Testis (tissue), 3 donors: ENCODE results near the gene ARSD. TPM values are rescaled to one million over a fixed set of nuclear protein-coding genes. Genes with fewer than 3 reads are reported as not detected.

ENCODE experiments used
- DNase-seq: peaks from one replicate; pipeline ENCODE4 v3.0.0-alpha.2; 2019
- H3K27ac ChIP-seq, 2 donors: fragments of 200-600 bp; sonication (generic); one replicate each; pipeline ENCODE4 v1.5.1; 2019
- H3K27me3 ChIP-seq: fragments of 200-600 bp; sonication (generic); one replicate; pipeline ENCODE4 v1.5.1; 2019
- H3K36me3 ChIP-seq: fragments of 200-600 bp; sonication (generic); one replicate; pipeline ENCODE4 v1.5.1; 2017; ENCODE audit warnings: low read depth; ENCODE audit errors: missing control alignments
- H3K4me1 ChIP-seq: fragments of 200-600 bp; sonication (generic); one replicate; pipeline ENCODE4 v1.5.1; 2019
- H3K4me3 ChIP-seq, 2 donors: fragments of 200-600 bp; sonication (generic); one replicate each; pipeline ENCODE4 v1.5.1; 2017 to 2019
- H3K9me3 ChIP-seq: fragments of 200-600 bp; sonication (generic); one replicate; pipeline ENCODE4 v1.5.1; 2017
- POLR2A ChIP-seq: fragments of 450-650 bp; IDR thresholded peaks from one replicate; pipeline ENCODE4 v1.6.1; 2017; ENCODE audit warnings: antibody characterized with exemption, mild to moderate bottlenecking, moderate library complexity
- WGBS, 2 donors: methylation state at CpG; one replicate each; pipeline ENCODE4 v1.1.5; 2018; 5-methylcytosine and 5-hydroxymethylcytosine counted together
- intact Hi-C: fragments of 100-400 bp; cut with DNase I; formaldehyde crosslinking; loops from one replicate; pipeline ENCODE4 v1.15.1; 2023; ENCODE audit warnings: low total_unique reads
- polyA plus RNA-seq: library from polyadenylated mRNA; stranded (reverse); fragments of 350-450 nt; fragmentation: Illumina TruSeq; extraction: RNeasy Lipid Tissue Mini Kit (QIAGEN cat#74804); gene quantifications from one replicate; pipeline ENCODE4 v1.2.3, GENCODE V29; 2014; ENCODE audit warnings: low read depth, low replicate concordance; ENCODE audit not compliant: insufficient read depth
- total RNA-seq, 2 donors: library from RNA; depleted of rRNA; stranded (reverse); fragments of >200 nt; gene quantifications; one replicate each; pipeline ENCODE4 v1.2.3, GENCODE V29; 2016
- TF ChIP-seq, protein P1 (sequence below), 3 experiments: fragments of 450-650 bp in 2 of 3; fragments of 200-600 bp in 1 of 3; sonication (generic) in 1 of 3; IDR thresholded peaks; one replicate each; pipeline ENCODE4 v1.5.1; 2016 to 2019; ENCODE audit warnings: antibody characterized with exemption in 3 of 3, mild to moderate bottlenecking in 2 of 3, moderate library complexity in 1 of 3

Gene ARSD
- total and polyA plus RNA-seq, 3 donors from 2014 or later: 14.6 to 37.0 (median 25.4) TPM

DNA sequence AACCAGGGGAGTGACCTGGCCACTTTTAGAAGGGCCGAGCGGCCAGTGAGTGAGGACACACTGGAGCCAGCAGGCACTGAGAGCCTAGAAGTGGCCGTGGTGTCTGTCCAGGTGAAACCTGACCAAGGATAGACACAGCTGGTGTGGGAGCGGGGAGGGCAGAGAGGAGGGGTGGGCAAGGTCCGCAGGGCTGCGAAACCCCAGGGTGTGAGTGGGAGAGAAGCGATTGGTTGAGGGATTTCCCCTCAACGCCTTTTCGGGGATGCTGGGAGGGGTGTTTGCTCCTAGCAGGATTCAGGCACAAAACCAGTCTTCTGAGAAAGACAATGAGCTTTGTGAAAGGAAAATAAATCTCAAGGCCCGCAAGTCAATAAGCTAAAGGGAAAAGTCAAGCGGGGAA, 33.2 kb upstream of the ARSD start:
- Histone ChIP-seq H3K4me1 (no peaks in the 10 kb centered on the region), H3K36me3 (no peaks in the 10 kb centered on the region), H3K4me3 (no peak overlapping the region), H3K27me3 (no peaks in the 10 kb centered on the region), H3K9me3 (no peaks in the 10 kb centered on the region), H3K27ac (no peak overlapping the region)
- DNase-seq: no peak
- intact Hi-C loops: no loop called here
- WGBS, 2 donors: 91 to 95% methylated on average over 7 to 11 of the region's 11 CpGs
- no peak for TF ChIP-seq POLR2A
- TF ChIP-seq, protein P1, sequence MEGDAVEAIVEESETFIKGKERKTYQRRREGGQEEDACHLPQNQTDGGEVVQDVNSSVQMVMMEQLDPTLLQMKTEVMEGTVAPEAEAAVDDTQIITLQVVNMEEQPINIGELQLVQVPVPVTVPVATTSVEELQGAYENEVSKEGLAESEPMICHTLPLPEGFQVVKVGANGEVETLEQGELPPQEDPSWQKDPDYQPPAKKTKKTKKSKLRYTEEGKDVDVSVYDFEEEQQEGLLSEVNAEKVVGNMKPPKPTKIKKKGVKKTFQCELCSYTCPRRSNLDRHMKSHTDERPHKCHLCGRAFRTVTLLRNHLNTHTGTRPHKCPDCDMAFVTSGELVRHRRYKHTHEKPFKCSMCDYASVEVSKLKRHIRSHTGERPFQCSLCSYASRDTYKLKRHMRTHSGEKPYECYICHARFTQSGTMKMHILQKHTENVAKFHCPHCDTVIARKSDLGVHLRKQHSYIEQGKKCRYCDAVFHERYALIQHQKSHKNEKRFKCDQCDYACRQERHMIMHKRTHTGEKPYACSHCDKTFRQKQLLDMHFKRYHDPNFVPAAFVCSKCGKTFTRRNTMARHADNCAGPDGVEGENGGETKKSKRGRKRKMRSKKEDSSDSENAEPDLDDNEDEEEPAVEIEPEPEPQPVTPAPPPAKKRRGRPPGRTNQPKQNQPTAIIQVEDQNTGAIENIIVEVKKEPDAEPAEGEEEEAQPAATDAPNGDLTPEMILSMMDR (IDR thresholded peaks at IDR 0.05): no peak

DNA sequence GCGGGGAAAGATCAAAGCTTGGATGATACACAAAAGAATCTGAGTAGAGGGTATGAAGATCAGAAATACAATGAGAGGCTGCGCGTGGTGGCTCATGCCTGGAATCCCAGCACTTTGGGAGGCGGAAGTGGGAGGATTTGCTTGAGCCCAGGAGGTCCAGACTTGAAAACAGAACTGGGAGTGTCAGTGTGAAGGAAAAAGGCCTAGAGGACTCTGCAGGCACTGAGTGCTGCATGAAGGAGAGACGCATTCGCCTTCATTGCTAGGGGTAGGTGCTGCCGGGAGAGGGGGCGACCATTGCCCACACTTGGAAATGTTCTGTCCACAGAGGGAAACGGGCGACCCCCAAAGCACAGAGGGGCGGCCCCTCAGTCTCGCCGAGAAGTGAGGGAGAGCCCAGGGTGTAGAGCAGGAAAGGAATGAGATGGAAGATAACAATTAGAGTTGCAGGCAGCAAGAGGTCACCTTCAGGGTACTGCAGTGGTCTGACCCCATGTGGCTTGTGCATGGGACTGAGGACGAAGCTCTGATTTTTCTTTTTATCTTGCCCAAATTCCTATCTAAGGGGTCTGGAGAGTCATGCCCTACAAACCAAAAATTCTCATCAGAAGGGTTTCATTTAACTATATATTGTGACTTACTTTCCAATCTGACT, 31.8 kb upstream of the ARSD start:
- Histone ChIP-seq H3K36me3 (no peaks in the 10 kb centered on the region), H3K4me1 (no peaks in the 10 kb centered on the region), H3K4me3 (no peak overlapping the region), H3K27me3 (no peaks in the 10 kb centered on the region), H3K9me3 (no peaks in the 10 kb centered on the region), H3K27ac (no peak overlapping the region)
- intact Hi-C loops: no loop called here
- WGBS, 2 donors: 90 to 91% methylated on average over 8 to 14 of the region's 14 CpGs
- no peak for DNase-seq
- TF ChIP-seq, protein P1 (IDR thresholded peaks at IDR 0.05): no peak
- TF ChIP-seq POLR2A: no peak

DNA sequence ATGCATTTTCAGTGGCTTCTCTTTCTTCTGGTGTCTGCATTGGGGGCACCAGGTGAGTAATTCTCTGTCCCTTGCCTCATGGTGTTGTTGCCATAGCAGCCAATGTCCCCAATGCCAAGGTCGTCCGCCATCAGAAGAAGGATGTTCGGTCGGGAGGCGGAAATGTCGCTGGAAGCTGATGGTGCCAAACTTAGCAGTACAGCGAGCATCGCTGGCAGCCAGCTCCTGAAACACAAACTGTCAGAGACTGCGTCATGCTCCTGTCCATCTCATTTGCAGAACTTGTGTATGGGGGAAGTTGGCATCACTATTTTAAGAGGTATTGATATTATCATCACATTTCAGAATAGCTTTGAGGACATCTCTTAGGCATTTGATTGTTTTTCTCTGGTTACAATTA, 29.1 kb upstream of the ARSD start:
- Histone ChIP-seq H3K27me3 (no peaks in the 10 kb centered on the region), H3K9me3 (no peaks in the 10 kb centered on the region), H3K27ac (no peak overlapping the region), H3K4me1 (no peaks in the 10 kb centered on the region), H3K4me3 (no peak overlapping the region), H3K36me3 (no peaks in the 10 kb centered on the region)
- intact Hi-C loops: no loop called here
- no peak for DNase-seq
- no peak for TF ChIP-seq POLR2A
- TF ChIP-seq, protein P1 (IDR thresholded peaks at IDR 0.05): no peak
- WGBS, 2 donors: 83 to 90% methylated on average over 4 to 9 of the region's 9 CpGs

DNA sequence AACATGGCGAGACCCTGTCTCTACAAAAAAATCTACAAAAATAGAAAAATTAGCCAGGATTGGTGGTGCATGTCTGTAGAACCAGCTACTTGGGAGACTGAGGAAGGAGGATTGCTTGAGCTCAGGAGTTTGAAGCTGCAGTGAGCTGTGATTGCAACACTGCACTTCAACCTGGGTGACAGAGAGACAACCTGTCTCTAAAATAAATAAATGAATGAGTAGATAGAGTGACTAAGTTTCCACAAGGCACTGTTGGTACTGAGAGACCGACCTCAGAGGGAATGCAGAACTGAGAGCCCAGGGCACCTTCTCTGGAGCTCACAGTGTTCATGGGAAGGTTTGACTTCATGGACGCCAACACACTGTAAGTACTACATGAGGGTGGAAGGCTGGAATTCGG, 26.7 kb upstream of the ARSD start:
- Histone ChIP-seq H3K36me3 (no peaks in the 10 kb centered on the region), H3K27me3 (no peaks in the 10 kb centered on the region), H3K4me3 (no peak overlapping the region), H3K4me1 (no peaks in the 10 kb centered on the region), H3K27ac (no peak overlapping the region), H3K9me3 (no peaks in the 10 kb centered on the region)
- 92 to 94% methylated on average over 2 to 4 of the region's 4 CpGs for WGBS, 2 donors
- no peak for TF ChIP-seq POLR2A
- TF ChIP-seq, protein P1 (IDR thresholded peaks at IDR 0.05): no peak
- intact Hi-C loops: no loop called here
- DNase-seq: no peak

DNA sequence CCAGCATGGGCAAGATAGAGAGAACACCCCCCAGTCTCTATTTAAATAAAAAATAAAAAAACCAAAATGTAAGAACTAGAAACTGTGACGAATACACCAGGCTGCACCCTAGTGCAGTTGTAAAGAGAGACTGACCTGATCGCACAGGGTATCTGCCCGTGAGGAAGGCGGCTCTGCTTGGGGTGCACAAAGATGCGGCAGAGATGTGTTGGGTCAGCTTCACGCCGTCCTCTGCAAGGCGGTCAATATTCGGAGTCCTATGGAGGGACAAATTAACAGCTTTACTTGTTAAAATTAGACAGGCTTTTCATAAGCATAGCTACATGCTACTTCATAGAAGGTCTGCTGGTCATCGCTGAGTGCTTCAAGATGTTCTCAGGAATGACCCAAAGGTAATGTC, 26.1 kb upstream of the ARSD start:
- no peaks in the 10 kb centered on the region for H3K36me3 ChIP-seq
- H3K27me3 ChIP-seq: no peaks in the 10 kb centered on the region
- no peaks in the 10 kb centered on the region for H3K9me3 ChIP-seq
- intact Hi-C loops: no loop called here
- H3K4me3 ChIP-seq: no peak overlapping the region
- no peak for DNase-seq
- no peak overlapping the region for H3K27ac ChIP-seq
- H3K4me1 ChIP-seq: no peaks in the 10 kb centered on the region
- 91 to 95% methylated on average over 10 of the region's 10 CpGs for WGBS, 2 donors
- TF ChIP-seq, protein P1 (IDR thresholded peaks at IDR 0.05): no peak
- TF ChIP-seq POLR2A: no peak
